Inflammatory macrophage treated with lipopolysaccharide for 1 hour (primary cell): ENCODE results near the gene TRAF6.

ENCODE experiments used
- DNase-seq, 2 donors: peaks; one replicate each; pipeline ENCODE4 v3.0.0-alpha.2; 2020 to 2022

Gene TRAF6

DNA sequence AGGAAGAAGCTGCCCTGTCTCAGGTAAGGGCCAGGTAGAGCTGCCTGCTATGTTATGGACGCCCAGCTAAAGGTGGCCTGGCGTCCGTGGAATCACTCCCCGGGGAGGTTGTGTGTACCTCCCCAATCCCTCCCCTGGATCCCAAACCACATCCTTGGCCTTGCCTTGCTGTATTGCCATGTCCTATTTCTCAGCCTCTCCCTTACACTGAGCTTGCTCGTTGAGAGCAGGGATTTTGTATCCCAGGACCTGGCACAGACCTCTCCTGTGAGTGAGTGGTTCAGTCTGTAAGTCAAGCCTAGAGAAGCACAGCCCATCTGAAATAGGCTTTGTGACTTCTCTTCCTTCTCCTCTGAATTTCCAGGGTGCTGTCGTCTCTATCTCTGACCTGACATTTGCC is 53.9 kb downstream of the TRAF6 start:
- DNase-seq = no peak

- peak in 1 of 2 donors; percentile 35 for DNase-seq
Measured at GRCh38 chr11:36455658-36456111, 54.4 kb downstream of the TRAF6 start.

DNA sequence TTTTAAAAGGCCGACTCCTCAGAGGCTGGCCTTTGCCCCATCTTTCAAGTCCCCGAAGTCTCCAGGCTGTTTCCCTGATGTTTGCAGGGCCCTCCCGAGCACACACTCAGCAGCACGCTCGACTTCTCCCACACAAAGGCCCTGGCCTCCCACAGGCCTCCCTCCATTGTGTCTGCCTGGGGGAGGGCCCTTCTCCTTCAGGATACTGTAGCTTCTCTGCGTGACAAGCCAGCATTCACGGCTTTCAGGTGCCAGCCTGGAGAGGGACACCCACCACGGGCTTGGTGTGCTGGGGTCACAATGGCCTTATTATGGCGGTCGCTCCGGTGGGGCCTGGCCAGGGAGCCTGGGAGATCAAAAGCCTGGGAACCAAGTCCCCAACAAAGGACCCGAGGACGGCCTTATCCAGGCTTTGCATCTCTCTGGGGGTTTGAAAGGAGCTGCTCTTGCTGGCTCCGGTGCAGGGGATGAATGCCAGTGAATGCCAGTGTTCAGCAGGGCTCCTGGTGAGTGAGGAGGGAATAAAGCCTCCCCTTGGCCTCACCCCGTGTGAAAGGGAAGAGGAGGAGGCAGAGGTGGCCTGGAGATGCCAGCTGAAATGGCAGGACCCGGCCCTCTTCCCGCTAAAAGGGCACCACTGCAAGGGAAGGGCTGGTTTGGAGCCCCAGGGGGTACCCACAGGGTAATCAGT is 55.0 kb downstream of the TRAF6 start:
- no peak for DNase-seq

DNA sequence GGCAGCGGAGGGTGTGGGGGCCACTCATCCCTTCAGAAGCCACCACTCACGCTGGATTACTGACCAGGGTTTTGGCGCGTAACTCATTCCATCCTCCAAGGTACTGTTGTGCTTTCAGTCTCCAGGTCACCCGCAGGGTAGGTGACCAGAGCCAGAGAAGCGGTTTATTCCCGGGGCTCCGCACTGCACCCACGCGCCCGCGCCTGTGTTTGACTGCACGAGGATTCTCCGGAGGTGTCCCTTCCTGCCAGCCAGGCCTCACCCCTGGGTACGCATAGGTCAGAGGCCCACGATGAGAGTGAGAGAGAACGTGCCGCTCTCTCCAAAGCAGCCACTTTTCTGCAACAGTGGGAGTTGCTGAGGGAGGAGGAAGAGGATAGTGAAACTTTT is 55.5 kb downstream of the TRAF6 start:
- DNase-seq = no peak

- DNase-seq = peak; percentile 40 to 49
Measured at GRCh38 chr11:36453678-36454077, 56.4 kb downstream of the TRAF6 start.

DNA sequence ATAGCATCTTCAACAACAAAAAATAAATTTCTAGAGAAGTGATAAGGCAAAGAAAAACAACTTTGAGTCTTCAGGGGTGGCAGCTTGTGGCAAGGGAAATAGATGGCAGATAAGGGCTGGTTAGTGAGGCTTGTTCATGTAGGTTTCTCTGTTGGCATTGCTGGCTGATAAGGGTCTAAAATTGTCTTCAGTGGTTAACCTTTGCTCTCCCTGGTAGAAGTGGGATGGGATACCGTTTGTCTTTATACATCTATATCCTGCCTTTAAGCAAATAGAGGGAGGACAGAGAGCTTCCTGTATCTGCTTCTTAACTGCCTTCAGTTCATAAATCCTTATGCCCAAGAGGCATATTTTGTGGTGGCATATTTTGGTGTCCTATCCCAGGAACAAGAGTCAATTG is 57.1 kb downstream of the TRAF6 start:
- no peak for DNase-seq

DNA sequence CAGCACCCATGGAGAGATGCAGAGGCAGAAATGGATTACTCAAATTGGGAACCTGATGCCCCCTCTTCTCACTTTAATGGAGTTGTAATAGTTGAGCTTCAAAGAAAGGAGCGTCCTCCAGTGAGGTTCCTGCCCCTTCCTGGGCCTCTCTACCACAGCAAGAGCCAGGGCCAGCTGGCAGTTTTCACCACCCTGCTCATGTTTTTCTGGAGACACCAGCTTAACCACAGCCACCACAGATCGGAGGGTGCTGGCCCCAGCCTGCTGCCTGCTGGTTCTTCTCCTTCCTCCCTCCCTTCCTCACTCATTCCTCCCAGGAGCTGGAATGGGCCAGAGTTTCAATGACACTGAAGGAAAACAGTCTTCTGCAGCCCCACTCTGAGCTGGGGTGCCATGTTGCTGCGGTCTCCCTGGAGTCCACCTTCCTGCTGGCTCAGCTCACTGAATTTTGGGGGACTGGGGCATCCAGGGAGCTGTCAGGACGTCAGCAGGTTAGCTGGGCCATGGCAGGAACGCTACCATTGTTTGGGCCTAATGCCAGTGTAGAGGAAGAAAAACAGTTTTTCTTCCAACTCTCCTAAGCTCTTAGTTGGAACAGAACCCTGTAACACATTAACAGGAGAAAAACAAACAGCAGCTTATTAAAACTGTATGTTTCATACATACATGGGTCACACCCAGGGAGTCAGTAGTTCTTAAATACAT is 57.7 kb downstream of the TRAF6 start:
- DNase-seq = no peak

DNA sequence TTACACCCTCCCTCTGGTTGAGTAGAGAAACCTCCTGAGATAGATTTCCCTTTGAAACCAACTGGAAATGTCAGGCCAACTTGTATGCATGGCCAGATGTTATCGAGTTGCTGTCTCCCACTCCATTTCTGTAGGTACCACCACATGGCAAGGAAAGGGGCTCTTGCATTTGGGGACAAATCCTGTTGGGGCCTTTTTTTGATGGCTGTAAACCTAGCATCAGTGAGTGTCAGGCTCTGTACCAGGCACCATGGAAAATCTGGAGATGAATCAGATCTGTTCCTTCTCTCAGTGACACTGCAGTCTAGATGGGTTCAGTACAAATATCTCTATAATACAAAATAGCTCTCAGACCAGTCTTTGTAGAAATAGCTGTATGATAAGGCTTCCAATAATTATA is 58.4 kb downstream of the TRAF6 start:
- no peak for DNase-seq

DNA sequence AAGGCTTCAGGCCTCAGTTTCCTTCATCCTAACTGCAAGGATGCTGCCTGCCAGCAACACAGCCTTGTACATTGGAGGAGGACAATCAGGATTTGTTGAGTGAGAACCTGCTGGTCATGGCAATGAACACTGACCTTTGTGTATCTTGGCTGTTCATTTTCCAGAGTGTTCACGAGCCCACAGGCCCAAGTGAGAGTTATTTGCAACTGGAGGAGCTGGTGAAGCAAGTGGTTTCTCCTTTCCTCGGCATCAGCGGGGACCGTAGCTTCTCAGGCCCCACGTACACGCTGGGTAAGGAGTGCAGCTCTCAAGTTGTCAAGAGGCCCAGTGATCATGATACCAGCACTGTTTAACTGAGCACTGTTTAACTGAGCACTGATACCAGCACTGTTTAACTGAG is 59.0 kb downstream of the TRAF6 start:
- no peak for DNase-seq

DNA sequence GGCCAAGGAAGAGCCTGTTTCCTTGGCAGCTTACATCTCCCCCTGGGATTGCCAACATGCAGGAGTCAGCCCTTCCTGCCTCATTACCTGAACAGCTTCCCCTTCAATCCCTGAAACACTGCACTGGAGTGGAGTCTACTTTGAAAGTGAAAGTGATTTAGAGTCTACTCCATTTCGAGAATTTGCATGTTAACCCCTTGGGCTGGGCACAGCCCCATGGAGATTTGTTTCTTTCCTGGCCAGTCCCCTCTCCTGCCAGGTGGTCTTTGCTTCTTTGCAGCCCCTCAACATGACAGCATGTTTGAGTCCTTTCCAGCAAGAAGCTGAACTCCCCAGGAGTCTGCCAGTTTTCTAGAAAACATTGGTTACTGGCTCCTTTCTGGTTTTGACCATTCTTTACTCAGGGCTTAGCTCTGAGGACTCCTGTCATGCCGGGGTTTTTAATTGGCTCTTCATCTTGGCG is 59.9 kb downstream of the TRAF6 start:
- DNase-seq = peak; percentile 17 to 21

DNA sequence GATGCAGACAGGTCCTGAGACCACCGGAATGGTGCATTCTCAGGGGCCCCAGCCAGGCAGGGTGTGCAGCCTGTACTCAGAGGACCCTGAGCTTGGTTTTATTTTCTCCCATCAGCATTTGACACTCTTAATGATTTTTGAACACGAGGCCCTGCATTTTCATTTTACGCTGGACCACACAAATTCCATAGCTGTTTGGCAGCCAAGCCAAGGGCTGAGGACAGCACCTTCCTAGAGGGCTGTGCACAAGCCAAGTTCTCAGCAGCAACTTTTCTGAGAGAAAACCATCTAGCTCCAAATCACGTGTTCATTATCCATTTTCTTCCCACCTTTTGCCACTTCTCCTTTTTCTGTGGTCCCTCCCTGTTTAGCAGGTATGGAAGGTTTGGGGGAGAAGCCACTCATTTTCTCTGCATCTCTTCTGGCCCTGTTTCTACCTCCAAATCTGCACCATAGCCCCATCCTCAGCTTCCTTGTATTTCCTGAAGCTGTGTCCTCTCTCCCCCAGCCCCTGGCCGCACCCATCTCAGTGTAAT is 60.4 kb downstream of the TRAF6 start:
- no peak for DNase-seq

DNA sequence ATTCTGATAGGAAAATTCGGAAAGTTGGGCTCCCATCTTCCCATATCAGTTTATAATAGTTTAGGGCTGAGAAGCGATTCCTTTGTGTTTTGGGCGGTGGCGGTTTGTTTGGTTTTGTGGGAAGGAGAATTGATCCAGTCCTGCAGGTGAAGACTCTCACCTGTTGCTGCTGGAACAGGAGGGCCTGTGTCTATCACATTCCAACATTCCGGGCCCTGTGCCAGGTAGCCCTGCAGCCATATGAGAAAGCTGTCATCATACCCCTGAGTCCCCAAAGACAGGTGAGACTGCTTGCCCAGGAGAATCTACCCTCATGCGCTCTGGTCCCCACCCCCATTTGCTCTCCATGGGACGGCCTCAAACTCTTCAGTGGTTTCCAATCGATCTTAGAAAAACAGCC is 62.1 kb downstream of the TRAF6 start:
- DNase-seq = no peak

DNA sequence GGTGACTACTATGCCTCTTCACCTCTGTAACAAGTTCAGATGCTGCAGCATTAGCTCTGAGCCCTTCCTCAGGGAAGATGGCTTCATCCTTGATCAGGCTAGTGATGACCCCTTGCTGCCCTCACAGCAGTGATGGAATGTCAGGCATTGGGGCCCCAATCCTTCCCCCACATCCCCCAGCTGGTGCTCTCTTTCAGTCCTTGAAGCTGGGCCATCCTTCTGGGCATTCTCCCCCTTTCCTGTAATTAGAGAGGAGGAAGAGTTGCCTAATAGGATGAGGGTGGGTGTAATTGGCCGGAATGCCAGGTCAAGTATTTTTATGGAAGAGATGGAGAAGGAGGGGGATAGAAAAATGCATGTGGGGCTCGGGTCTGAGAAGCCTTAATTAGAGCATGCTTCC is 62.6 kb downstream of the TRAF6 start:
- DNase-seq = no peak

DNA sequence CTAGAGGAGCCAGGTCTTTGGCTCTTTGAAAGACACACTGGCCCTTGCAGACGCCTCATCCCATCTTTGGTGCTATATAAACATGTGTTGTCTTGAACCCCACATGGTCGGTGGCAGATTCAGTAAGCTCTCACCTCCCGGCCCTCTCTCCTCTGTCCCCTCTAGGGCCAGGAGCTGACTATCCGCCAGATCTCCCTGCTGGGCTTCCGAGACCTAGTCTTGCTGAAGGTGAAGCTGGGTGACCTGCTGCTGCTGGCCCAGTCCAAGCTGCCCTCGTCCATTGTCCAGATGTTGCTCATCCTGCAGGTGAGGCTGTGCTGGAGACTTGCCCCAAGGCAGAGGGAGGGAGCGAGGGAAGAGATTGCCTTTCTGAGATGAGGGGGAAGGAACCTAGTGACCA is 63.9 kb downstream of the TRAF6 start:
- no peak for DNase-seq

GRCh38 chr11:36443661-36444060 is 66.4 kb downstream of the TRAF6 start:
- DNase-seq = peak; percentile 49 to 72

GRCh38 chr11:36441610-36442208 is 68.4 kb downstream of the TRAF6 start:
- no peak for DNase-seq

DNA sequence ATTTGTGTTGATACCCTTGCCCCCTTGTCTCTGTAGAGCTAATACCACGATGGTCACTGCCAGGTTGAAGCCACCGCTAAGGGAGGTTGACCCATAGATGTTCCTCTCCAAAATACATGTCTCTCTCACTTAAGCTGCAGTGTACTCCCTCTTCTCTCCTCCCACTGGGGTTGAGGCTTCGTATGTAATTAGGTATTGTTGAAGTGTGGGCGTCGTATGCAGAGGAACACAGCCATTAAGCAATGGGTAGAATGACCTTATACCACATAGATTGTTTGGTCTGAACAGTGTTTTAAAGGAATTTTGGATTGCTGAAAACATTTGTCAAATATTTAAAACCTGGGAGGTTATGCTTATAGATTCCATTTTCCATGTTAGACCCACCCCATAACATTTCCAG is 71.9 kb downstream of the TRAF6 start:
- DNase-seq = peak; percentile 19 to 39

GRCh38 chr11:36437413-36437812 is 72.7 kb downstream of the TRAF6 start:
- no peak for DNase-seq
